GM10847 (cell line): ENCODE data around the gene PCSK7.

ENCODE experiments used
- POLR2A ChIP-seq: IDR thresholded peaks from 2 replicates; pipeline ENCODE4 v1.6.1; 2011; ENCODE audit not compliant: insufficient read length; ENCODE audit errors: extremely low read depth

PCSK7 gene

DNA sequence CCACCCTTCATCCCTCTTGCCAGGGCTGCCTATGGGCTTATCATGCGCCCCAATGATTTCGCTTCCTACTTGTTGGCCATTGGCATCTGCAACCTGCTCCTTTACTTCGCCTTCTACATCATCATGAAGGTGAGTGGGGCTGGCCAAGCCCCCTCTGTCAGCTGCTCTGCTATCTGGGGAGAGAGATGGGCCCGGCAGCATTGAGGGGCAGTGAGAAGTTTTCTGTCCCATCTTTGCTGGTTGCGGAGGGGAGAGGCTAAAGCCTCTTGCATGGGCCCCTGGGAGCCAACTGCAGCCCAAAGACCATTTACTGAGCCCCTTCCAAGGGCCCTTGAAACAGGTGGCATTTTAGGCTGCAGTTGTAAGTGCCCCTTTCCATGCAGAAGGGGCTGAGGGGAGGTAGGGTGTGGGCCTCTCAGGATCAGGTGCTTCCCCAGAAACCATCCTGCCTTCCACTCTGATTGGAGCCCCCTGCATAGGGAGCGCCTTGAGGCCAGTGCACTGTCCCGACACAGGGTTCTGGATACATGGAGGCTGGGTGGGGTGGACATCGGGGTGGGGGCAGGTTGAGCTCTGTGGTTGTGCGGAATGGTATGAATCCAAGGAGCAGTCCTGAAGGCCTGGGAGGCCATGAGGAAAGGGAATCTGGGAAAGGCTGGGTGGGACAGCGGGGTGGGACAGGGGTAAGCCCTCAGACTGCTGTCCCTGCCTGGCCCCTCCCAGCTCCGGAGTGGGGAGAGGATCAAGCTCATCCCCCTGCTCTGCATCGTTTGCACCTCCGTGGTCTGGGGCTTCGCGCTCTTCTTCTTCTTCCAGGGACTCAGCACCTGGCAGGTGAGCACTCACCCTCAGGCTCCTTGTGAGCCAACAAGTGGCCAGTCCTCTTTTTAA is 38.5 kb downstream of the PCSK7 start:
- no peak for TF ChIP-seq POLR2A

DNA sequence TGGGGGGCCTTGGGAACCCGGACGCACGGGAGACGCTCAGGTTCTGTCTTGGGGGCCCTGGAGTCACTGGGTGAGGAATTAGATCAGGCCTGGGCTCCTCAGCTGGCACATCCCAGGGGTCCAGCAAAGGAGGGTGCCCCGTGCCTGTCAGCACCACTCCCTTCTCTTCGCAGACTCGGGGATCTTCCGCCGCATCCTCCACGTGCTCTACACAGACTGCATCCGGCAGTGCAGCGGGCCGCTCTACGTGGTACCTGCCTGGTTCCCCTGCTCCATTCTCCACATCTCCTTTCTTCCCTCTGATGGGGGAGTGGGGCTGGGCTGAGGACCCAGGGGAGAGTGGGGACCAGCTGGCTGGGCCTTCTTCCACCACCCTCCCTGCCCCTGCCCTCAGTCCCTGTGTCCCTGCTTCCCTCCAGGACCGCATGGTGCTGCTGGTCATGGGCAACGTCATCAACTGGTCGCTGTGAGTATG is 39.4 kb downstream of the PCSK7 start:
- TF ChIP-seq POLR2A = no peak

DNA sequence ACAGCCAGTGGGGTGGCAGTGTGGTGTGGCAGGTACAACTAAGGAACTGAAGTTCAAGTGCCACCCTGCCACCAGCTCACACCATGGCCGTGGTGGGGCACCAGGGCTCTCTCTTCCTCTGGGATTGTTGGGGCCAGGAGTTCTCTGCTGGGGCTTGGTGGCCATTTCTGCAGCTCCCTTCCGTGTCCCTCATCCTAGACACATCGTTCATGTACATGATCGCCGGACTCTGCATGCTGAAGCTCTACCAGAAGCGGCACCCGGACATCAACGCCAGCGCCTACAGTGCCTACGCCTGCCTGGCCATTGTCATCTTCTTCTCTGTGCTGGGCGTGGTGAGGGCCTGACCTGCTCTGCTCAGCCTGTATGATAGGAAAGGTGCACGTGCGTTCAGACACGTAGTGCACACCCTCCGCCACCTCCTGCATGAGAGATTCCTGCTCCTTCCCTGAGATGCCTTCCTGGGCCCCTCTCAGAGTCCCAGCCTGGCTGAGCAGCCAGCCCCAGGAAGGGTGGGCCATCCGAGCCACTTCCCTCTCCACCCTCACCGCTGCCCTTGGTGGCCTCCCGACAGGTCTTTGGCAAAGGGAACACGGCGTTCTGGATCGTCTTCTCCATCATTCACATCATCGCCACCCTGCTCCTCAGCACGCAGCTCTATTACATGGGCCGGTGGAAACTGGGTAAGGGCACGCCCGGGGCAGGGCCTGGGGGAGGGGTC is 40.0 kb downstream of the PCSK7 start:
- TF ChIP-seq POLR2A = no peak

GRCh38 chr11:117189941-117190544 is 41.8 kb downstream of the PCSK7 start:
- no peak for TF ChIP-seq POLR2A

GRCh38 chr11:117189191-117189940 is 42.5 kb downstream of the PCSK7 start:
- TF ChIP-seq POLR2A = no peak

DNA sequence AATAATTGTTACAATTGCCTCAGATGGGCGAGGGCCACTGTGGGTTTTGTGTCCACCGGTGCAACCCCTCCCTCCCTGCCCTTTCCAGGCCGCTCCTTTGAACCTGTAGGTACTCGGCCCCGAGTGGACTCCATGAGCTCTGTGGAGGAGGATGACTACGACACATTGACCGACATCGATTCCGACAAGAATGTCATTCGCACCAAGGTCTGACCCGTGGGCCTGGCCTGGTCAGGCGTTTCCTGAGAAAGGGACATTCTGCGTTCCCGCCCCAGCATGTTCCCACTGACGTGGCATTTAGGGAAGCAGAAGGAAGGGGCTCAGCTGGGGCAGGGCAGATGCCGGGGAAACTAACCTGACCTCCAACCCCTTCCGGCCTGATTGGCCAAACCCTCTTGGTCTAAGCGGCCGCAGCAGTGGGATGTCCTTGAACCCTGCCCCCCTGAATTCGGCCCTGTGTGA is 43.2 kb downstream of the PCSK7 start:
- no peak for TF ChIP-seq POLR2A

- TF ChIP-seq POLR2A = no peak
Observed at GRCh38 chr11:117187799-117188481, 43.9 kb downstream of the PCSK7 start.

- TF ChIP-seq POLR2A = no peak
Observed at GRCh38 chr11:117187428-117187798, 44.5 kb downstream of the PCSK7 start.

GRCh38 chr11:117187007-117187406 is 44.9 kb downstream of the PCSK7 start:
- no peak for TF ChIP-seq POLR2A

DNA sequence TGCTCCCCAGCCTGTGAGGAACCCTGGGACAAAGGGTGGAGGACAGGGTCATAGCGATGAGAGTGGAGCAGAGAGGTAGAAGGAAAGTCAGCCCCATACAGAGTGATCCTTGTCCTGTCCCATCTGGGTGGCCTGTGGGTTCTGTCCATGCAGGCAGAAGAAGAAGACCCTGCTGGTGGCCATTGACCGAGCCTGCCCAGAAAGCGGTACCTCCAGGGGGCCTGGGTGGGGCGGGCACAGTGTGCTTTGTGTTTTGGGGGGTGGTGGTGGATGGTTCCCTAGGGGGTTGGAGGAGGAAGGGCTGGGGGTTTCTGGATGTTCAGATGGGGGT is 45.5 kb downstream of the PCSK7 start:
- no peak for TF ChIP-seq POLR2A

DNA sequence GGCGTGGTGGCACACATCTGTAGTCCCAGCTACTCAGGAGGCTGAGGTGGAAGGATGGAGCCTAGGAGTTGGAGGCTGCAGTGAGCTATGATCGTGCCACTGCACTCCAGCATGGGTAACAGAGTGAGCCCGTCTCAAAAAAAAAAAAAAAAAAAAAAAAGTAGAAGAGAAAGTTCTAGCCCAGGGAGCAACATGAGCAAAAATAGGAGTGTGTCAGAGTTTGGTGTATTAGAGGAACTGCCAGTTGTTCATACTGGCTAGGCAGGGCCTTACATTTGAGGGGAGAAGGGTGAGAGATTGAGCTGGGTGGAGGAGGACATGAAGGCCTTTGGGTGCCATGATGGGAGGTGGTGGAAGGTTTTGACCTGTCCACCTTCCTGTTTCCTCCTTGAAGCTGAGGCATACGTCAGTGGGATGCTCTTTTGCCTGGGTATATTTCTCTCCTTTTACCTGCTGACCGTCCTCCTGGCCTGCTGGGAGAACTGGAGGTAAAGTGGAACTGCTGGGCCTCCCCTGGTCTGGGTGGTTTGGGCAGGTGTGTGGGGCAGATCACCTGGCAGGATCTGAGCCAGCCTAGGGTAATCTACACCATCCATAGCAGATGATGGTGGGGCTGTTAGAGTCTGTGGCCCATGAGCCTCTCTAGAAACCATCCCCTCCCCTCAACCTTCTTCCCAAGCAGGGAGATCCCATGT is 46.0 kb downstream of the PCSK7 start:
- TF ChIP-seq POLR2A = no peak

- TF ChIP-seq POLR2A = no peak
Observed at GRCh38 chr11:117183724-117184349, 48.0 kb downstream of the PCSK7 start.

DNA sequence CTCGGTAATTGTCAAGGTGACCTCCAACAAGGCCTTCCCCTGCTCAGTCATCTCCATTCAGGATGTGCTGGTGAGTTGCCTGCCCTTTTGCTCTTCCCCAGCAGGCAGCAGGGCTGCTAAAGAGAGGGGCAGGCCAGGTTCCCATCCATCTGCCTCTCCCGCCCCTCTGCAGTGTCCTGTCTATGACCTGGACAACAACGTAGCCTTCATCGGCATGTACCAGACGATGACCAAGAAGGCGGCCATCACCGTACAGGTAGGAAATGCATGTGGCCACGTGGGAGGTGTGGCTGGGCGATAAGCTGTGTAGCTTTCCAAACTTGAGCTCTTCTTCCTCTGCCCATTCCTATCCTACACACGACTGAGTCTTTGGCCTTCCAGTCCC is 49.3 kb downstream of the PCSK7 start:
- no peak for TF ChIP-seq POLR2A

DNA sequence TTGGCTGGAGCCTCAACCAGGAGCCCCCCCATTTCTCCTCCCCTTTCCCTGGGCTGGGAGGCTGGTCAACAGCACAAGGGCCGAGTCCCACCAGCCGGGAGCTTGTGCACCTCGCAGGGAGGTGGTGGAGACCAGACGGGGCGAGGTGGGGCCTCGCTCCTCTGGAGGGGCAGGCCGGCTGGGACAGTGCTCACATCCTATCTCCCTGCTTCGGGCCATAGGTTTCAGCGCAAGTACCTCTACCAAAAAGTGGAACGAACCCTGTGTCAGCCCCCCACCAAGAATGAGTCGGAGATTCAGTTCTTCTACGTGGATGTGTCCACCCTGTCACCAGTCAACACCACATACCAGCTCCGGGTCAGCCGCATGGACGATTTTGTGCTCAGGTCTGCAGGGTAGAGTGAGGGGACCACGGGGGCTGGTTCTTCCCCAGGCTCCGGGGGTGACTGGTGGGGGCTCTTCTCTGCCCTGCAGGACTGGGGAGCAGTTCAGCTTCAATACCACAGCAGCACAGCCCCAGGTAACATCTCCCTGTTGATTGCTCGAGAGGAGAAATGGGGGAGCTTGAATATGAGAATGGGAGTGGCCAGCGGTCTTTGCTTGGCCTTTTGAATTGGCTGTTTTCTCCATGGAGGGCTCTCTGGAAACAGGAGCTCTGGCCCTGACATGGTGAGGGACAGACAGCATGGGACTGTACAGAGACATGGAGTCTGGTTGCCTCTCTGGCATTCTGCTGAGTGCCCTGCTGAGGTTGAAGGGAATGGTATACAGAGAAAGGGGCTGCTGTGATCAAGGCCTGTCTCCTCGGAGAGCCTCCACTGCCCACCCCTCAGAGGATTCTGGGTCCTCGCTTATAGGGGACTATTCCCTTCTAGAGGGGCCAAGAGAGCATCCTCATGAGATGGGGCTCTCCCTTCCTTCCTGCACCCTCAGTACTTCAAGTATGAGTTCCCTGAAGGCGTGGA is 50.0 kb downstream of the PCSK7 start:
- TF ChIP-seq POLR2A = no peak
